Activated gamma-delta T cell treated with anti-CD3 and anti-CD28 coated beads, Interleukin-2, amount 50 U/mL, for 16 hours (primary cell): ENCODE data around the gene SYNPR.
"Not testable (repeated sequence)": the region's sequence is repeated elsewhere in the genome, so short reads cannot be mapped to it uniquely, and the experiment has no call there.

Experiments
- DNase-seq: peaks from one replicate; pipeline ENCODE4 v3.0.0-alpha.2; 2020; ENCODE audit warnings: low read depth

SYNPR gene

DNA sequence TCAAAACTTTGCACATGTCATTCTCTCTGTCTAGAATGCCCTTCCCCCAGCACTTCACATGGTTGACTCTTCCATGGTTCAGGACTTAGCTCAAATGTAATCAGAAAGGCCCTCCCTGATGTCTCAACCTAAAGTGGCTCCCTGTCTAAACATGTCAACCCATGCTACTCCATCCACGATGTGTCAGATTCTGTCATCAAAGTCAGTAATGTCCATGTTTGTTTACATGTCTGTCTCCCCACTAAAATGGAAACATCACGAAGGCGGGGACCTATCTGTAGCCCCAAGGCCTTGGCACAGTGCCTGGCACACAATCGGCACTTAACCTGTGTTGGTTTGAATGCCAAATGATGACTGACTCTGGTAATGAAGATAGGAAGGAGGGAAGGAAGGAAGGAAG, 353.6 kb downstream of the SYNPR start:
- DNase-seq: no peak

DNA sequence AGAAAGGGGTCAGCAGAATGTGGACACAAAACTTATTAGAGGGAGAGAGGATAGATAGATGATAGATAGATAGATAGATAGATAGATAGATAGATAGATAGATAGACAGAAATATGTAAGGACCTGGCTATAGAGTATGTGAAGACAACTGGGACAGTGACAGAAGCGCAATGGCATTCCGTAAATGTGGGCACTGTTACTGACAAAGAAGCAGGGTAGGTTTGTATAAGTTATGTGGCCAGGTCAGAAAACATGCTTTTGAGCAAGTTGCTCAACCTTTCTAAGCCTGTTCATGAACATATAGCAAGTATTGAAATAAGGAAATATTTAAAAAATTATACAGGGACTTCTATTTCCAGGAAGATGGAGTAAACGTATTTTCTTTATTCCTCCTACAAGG, 357.1 kb downstream of the SYNPR start:
- no peak for DNase-seq

DNA sequence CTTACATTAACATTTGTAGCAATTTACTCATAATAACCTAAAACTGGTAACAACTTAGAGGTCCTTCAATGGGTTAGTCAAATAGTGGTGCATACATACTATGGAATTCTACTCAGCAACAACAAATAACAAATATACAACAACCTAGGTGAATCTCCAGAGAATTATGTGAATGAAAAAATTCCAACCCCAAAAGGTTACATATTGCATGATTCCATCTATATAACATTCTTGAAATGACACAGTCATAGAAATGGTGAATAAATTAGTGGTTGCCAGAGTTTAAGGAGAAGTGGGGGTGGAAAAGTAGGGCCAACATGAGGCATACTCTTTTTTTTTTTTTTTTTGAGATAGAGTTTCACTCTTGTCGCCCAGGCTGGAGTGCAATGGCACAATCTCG, 361.7 kb downstream of the SYNPR start:
- DNase-seq: no peak

DNA sequence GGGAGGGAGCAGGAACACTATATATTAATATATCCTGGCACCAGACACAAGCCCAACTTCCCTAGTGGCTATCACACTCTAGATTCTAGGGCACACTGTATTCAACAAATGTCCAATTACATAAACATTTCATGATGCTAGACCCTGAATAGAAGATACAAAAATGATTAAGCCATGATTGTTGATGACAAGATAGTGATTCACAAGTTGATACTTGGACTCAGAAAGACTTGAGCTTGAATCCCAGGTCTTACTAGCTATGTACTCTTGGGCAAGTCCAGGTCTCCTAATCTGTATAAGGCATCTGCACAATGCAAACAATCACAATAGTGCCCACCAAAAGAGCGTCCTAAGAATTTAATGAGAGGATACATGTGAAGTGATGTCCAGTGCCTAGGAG, 364.4 kb downstream of the SYNPR start:
- no peak for DNase-seq

DNA sequence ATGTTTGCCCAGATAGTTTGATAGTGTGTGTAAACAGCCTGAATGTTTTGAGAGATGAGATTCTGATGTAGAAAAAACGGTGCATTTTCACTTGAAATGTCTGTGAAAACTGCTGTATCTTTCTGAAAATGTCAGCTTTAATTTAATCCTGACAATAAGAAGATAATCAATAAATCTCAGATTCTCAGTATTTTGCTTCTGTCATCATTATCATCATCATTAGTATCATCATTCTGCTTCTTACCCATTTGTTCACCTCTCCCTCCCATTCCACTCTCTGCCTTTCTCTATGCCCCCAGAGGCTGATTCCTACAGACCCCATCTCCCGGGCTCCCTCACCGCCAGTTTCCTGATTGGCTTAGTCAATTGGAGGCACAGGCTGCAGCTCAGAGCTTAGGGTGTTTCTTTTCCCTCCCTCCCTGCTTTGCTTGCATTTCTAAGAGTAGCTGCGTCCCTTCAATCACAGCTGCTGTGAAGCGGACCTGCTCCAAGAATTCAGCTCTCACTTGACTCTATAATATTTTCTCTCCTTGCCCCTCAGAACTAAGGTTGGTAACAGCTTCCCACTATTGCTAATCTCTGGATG, 366.2 kb downstream of the SYNPR start:
- no peak for DNase-seq

DNA sequence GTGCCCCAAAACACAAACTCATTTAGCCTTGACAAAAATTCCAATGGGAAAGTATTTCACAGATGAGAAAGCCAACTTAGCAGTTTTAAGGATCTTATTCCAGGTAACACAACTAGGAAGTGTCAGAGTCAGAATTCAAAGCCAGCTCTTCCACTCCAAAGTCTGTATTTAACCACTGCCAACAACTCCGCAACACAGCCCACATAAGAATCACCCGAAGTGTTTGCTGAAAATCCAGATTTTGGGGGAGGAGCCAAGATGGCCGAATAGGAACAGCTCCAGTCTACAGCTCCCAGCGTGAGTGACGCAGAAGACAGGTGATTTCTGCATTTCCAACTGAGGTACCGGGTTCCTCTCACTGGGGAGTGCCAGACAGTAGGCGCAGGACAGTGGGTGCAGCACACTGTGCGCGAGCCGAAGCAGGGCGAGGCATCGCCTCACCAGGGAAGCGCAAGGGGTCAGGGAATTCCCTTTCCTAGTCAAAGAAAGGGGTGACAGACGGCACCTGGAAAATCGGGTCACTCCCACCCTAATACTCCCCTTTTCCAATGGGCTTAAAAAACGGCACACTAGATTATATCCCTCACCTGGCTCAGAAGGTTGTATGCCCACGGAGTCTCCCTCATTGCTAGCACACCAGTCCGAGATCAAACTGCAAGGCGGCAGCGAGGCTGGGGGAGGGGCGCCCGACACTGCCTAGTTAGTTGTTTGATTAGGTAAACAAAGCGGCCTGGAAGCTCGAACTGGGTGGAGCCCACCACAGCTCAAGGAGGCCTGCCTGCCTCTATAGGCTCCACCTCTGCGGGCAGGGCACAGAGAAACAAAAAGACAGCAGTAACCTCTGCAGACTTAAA, 367.0 kb downstream of the SYNPR start:
- not testable (repeated sequence) for DNase-seq

DNA sequence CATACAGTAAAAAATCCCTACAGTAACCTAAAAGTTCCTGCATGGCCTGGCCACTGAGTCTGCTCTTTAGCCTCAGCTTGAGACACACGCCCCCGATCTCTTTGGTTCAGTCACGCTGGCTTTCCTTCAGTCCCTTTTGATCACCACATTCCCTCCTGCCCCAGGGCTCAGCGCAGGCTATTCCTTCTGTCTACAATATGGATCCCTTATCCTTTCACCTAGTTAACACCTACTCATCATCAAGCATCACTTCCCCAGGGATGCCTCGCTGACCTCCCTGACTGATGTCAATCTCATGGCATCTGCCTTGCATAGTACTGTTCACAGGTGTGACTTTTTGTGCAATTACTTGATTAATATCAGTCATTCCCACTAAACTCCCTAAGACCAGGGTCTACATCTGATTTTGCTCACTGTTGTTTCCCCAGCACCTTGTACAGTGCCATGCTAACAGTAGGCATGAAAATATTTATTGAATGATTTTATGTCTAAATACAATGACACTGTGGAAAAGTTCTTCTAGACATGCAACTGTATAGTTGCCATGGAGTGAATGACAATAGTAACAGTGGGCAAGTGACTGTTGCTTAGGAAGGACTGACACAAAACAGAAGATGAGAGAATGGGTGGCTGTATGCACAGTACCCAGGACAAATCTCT, 374.1 kb downstream of the SYNPR start, which contains the start of gene SNTN:
SNTN (plus strand) TSS at position 610 of the 660 bp plus-strand sequence; CDS start at position 623, 13 bp downstream.
- no peak for DNase-seq

DNA sequence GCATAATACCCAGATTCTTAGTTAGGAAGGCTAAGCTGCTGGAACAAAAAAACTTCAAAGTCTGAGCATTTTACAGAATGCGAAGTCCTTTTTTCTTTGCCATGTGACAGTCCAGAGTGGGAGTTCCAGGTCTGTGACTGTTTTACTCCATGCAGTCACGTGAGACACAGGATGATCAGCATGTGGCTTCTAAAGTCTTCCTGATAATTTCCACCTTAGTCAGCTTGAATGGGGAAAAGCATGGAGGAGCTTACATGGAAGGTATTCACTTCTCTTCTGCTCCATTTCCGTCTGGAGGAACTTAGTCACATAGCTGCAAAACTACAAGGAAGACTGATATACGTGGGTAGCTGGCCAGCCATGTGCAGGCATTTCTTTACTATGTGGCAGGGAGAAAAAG, 376.1 kb downstream of the SYNPR start:
- no peak for DNase-seq

DNA sequence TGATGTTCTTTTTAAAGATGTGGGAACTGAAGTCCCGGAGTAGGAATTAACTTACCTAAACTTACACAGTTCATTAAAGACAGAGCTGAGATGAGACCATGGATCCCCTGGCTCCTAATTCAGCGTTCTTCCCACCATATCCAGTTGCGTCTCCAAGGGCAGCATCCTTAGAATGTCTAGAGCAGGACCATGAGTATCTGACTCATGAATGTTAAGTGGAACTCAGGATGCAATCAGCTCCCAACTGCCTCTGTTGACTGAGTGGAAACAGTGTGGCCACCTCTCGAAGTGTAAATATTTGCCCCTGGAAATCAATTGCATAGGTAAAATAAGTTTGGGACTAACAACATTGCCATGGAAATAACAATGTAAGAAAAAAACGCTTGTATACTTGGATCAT, 376.8 kb downstream of the SYNPR start:
- DNase-seq: no peak

DNA sequence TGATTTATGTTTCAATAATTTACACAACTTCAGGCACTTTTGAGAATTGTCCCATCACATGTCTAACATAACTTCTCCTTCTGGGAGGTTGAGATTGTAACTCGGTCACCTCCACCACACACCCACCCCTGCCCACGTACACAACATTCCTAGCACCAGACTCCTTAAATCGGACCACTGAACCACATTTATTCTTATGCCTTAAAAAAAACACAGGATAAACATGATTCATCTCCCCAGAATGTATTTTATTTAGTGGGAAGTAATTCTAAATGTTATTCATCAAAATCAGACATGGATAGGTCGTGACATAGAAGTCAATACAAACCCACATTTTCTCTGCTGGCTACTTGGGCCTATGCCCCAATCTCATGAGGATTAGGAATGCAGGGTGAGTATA, 377.4 kb downstream of the SYNPR start:
- DNase-seq: no peak

DNA sequence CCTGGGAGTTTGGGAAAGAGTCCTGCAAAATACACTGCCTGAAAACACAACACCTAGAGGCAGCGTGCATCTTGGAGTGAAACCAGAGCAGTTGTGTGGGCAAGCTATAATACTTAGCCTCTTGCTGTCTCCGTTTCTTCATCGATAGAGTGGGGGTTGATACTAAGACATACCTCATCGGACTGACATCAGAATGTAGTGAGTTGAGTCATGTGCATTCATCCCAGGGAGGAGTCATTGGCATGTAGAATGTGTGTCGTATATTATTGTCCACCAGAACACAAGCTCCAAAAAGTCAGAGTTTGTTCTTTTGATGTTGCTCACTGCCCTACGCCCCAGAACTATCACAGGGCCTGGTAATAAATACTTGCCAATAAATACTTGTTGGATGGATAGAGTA, 378.7 kb downstream of the SYNPR start:
- DNase-seq: no peak

DNA sequence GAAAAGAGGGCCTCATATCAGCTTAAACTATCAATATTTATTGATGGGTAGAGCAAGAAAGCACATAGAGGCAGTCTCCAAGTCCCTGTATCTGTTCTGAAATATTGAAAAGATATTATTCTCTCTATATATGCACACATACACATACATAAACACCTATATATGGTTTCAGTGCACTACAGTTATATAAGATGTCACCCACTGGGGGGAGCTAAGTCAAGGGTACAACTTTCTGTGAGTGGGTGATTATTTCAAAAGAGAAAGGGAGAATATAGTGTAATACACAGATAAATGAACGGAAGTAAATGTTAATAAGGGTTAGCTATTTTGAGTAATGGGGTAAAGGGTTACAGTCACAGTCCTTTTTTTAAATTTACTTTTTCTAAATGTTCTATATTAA, 383.1 kb downstream of the SYNPR start:
- DNase-seq: no peak

DNA sequence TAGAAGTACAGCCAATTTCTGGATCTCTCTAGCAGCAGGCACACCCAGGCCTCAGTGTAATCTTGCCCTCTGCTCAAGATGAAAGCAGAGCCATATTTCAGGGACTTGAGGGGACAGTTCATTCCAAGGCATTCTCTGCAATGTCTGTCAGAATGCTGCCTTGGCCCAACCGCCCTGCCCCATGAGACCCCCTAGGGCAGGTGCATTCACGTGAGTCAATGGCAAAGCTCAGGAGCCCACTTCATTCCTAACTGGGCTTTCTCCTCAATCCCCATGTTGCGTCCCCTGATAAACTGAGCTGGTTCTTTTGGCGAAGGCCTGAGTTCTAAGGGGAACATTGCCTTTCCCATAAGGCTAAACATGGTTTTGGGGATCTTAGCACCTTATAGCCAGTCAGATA, 383.9 kb downstream of the SYNPR start:
- no peak for DNase-seq

DNA sequence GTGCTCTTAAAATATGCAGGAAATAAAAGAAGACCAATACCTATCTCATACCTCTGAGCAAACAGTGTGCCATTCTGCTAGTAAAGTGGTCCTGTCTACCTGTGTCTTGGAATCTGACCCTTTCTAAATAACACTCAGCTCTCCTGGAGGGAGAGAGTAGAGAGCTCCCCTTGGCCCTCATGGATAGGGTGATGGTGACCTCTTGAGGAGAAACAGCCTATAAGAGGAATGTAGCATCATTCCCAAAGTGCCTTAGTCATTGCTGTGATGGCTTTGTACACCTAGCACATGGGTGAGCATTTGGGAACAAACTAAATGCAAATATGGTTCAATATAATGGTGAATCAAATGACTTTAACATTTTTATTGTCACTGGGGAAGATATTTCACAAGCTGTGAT, 384.4 kb downstream of the SYNPR start:
- DNase-seq: no peak
